Measurements from ENCODE around the gene TTI1. TPM values are rescaled to one million over a fixed set of nuclear protein-coding genes. Genes with fewer than 3 reads are reported as not detected.

Gene TTI1
- total RNA-seq, 1 donor from 2014 or later = 18.0 TPM

GRCh38 chr20:37987602-37988290 lies 45.5 kb downstream of the TTI1 start:
- TF ChIP-seq CTCF (IDR thresholded peaks at IDR 0.05) = no peak
- Histone ChIP-seq H3K36me3 (peaks cover 0 to 7% of the 10 kb centered on the region in 2 donors), H3K27me3 (no peaks in the 10 kb centered on the region), H3K9me3 (no peaks in the 10 kb centered on the region), H3K4me1 (peaks cover 7 to 27% of the 10 kb centered on the region in 2 donors), H3K4me3 (no peak overlapping the region), H3K27ac (peak overlapping the region; percentile 55 to 63)
- DNase-seq (ENCODE audit: low spot score in 2 of 2) = no peak
- intact Hi-C loops (cut with DNase I) = no loop called here

- peak in 1 of 2 donors; percentile 82 for DNase-seq (ENCODE audit: low spot score in 2 of 2)
- intact Hi-C loops (cut with DNase I) = no loop called here
- Histone ChIP-seq H3K36me3 (peaks cover 0 to 12% of the 10 kb centered on the region in 2 donors), H3K4me3 (no peak overlapping the region), H3K9me3 (no peaks in the 10 kb centered on the region), H3K27ac (peak overlapping the region; percentile 55 to 63), H3K27me3 (no peaks in the 10 kb centered on the region), H3K4me1 (peaks cover 7 to 25% of the 10 kb centered on the region in 2 donors)
- TF ChIP-seq CTCF (IDR thresholded peaks at IDR 0.05) = no peak
These were observed 46.2 kb downstream of the TTI1 start for GRCh38 chr20:37986873-37987601.

GRCh38 chr20:37986044-37986858 lies 47.0 kb downstream of the TTI1 start:
- no peak for DNase-seq (ENCODE audit: low spot score in 2 of 2)
- H3K4me3 ChIP-seq = no peak overlapping the region
- H3K9me3 ChIP-seq = no peaks in the 10 kb centered on the region
- peak overlapping the region; percentile 55 to 63 for H3K27ac ChIP-seq
- peaks cover 7 to 25% of the 10 kb centered on the region in 2 donors for H3K4me1 ChIP-seq
- no peak for TF ChIP-seq CTCF (IDR thresholded peaks at IDR 0.05)
- intact Hi-C loops (cut with DNase I) = no loop called here
- no peaks in the 10 kb centered on the region for H3K27me3 ChIP-seq
- H3K36me3 ChIP-seq = peaks cover 0 to 15% of the 10 kb centered on the region in 2 donors

- Histone ChIP-seq H3K27me3 (no peaks in the 10 kb centered on the region), H3K9me3 (no peaks in the 10 kb centered on the region), H3K4me1 (peaks cover 7 to 25% of the 10 kb centered on the region in 2 donors), H3K36me3 (peaks cover 0 to 21% of the 10 kb centered on the region in 2 donors), H3K4me3 (no peak overlapping the region), H3K27ac (peak overlapping the region in 1 of 2 donors; percentile 7)
- intact Hi-C loops (cut with DNase I) = no loop called here
- no peak for DNase-seq (ENCODE audit: low spot score in 2 of 2)
- no peak for TF ChIP-seq CTCF (IDR thresholded peaks at IDR 0.05)
These were observed 49.1 kb downstream of the TTI1 start for GRCh38 chr20:37984018-37984785.

- Histone ChIP-seq H3K9me3 (no peaks in the 10 kb centered on the region), H3K27me3 (no peaks in the 10 kb centered on the region), H3K36me3 (peaks cover 0 to 21% of the 10 kb centered on the region in 2 donors), H3K4me3 (no peak overlapping the region), H3K4me1 (peaks cover 7 to 25% of the 10 kb centered on the region in 2 donors), H3K27ac (no peak overlapping the region)
- intact Hi-C loops (cut with DNase I) = no loop called here
- no peak for TF ChIP-seq CTCF (IDR thresholded peaks at IDR 0.05)
- DNase-seq (ENCODE audit: low spot score in 2 of 2) = no peak
These were observed 50.0 kb downstream of the TTI1 start for GRCh38 chr20:37983286-37983685.

Measured in ascending aorta (tissue), 2 donors.